Measurements from ENCODE around the gene ASTN2.

DNA sequence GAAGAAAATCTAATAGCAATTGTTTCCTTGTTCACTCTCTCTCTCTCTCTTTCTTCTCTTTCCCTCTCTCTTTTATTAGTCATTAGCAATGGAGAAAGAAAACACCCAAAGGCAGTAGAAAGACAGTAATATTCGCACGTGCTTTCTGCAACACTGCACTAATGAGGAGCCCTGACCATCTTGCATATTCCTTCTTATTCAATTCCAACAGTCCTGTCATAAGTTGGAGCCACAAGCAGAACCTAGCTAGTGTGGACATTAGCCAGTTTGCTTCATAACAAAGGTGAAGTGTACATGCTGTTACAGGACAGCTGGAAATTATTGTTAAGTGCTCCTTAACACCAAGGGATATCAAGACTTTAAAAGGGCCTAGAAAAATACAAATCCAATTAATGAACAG lies 664.3 kb downstream of the ASTN2 start:
- TF ChIP-seq, protein P1, sequence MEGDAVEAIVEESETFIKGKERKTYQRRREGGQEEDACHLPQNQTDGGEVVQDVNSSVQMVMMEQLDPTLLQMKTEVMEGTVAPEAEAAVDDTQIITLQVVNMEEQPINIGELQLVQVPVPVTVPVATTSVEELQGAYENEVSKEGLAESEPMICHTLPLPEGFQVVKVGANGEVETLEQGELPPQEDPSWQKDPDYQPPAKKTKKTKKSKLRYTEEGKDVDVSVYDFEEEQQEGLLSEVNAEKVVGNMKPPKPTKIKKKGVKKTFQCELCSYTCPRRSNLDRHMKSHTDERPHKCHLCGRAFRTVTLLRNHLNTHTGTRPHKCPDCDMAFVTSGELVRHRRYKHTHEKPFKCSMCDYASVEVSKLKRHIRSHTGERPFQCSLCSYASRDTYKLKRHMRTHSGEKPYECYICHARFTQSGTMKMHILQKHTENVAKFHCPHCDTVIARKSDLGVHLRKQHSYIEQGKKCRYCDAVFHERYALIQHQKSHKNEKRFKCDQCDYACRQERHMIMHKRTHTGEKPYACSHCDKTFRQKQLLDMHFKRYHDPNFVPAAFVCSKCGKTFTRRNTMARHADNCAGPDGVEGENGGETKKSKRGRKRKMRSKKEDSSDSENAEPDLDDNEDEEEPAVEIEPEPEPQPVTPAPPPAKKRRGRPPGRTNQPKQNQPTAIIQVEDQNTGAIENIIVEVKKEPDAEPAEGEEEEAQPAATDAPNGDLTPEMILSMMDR (IDR thresholded peaks at IDR 0.05; ENCODE audit: low read length) = no peak
- no peak for TF ChIP-seq EZH2 (IDR thresholded peaks at IDR 0.05; ENCODE audit: borderline replicate concordance, low read length)

All from OCI-LY1 (cell line).